Central memory CD8-positive, alpha-beta T cell (primary cell): ENCODE results near the gene FCGR1A.
"Not testable (repeated sequence)": the region's sequence is repeated elsewhere in the genome, so short reads cannot be mapped to it uniquely, and the experiment has no call there.

Source experiments
- ATAC-seq: fragments of 150-1000 bp; cut with Tn5 transposase; replicated peaks from 2 replicates; pipeline ENCODE4 v1.10.0; 2022; ENCODE audit warnings: mild to moderate bottlenecking, moderate FRiP score, moderate number of reproducible peaks; ENCODE audit not compliant: poor library complexity, severe bottlenecking; ENCODE audit errors: extremely low read depth
- DNase-seq, 2 donors: peaks; one replicate each; pipeline ENCODE4 v3.0.0; 2021; ENCODE audit warnings: low spot score in 2 of 2
- H3K27ac Mint-ChIP-seq: one replicate; pipeline ENCODE4 v1.8.0; 2022; ENCODE audit warnings: low read depth, mild to moderate bottlenecking, moderate library complexity, mixed read lengths
- H3K27me3 Mint-ChIP-seq: one replicate; pipeline ENCODE4 v1.8.0; 2022; ENCODE audit warnings: mixed read lengths
- H3K36me3 Mint-ChIP-seq: one replicate; pipeline ENCODE4 v1.8.0; 2022; ENCODE audit warnings: mild to moderate bottlenecking, moderate library complexity, mixed read lengths; ENCODE audit not compliant: insufficient read depth
- H3K4me1 Mint-ChIP-seq: one replicate; pipeline ENCODE4 v1.8.0; 2022; ENCODE audit warnings: mixed read lengths
- H3K4me3 Mint-ChIP-seq: one replicate; pipeline ENCODE4 v1.8.0; 2022; ENCODE audit warnings: mild to moderate bottlenecking, moderate library complexity, mixed read lengths
- H3K9me3 Mint-ChIP-seq: one replicate; pipeline ENCODE4 v1.8.0; 2022; ENCODE audit warnings: mixed read lengths

The FCGR1A gene

DNA sequence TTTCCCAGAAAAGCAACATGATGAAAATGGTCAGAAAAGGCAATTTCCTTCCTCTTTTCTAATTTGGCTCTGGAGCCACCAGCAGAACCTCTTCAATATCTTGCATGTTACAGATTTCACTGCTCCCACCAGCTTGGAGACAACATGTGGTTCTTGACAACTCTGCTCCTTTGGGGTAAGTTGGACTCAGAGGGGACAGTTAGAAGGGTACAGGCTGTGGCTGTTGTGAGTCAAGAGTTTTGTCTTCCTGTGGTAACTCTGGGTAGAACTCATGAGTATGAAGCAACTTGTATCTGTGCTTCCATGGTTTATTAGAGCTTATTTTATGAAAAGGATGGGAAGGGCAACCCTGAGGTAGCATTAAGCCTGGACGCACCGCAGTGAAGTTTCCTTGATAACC is at the start of gene FCGR1A:
TSS of gene FCGR1A (plus strand) at position 95 of the 400 bp plus-strand sequence. CDS start at position 145, 50 bp downstream.
- not testable (repeated sequence) for H3K36me3 Mint-ChIP-seq, H3K27me3 Mint-ChIP-seq, ATAC-seq, H3K9me3 Mint-ChIP-seq, H3K4me1 Mint-ChIP-seq, DNase-seq, H3K27ac Mint-ChIP-seq, H3K4me3 Mint-ChIP-seq

- not testable (repeated sequence) for DNase-seq, H3K4me3 Mint-ChIP-seq, H3K27me3 Mint-ChIP-seq, H3K27ac Mint-ChIP-seq, H3K9me3 Mint-ChIP-seq, ATAC-seq, H3K36me3 Mint-ChIP-seq, H3K4me1 Mint-ChIP-seq
Measured at GRCh38 chr1:149732781-149733180, 49.7 kb upstream of the FCGR1A start.

DNA sequence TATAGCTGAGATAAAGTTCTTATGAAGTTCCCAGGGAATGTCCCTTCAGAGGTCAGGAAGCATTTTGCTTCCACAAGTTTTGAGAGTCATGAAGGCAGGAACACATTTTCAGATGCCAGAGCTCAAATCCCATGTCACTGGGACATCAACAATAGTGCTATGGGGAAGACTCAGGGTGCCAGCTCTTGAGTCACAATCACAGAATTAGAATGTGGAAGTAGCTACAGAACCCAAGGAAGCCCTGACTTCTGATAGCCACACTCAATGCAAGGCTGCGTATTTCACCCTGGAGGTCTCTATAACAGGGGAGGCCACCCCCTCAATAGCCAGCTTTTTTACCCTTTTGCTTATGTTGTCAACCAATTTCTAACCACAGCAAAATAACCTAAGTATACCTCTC is 47.8 kb upstream of the FCGR1A start:
- not testable (repeated sequence) for DNase-seq, H3K27me3 Mint-ChIP-seq, H3K4me1 Mint-ChIP-seq, H3K36me3 Mint-ChIP-seq, ATAC-seq, H3K9me3 Mint-ChIP-seq, H3K27ac Mint-ChIP-seq, H3K4me3 Mint-ChIP-seq

GRCh38 chr1:149740148-149740581 is 42.3 kb upstream of the FCGR1A start:
- H3K27ac Mint-ChIP-seq, result peak overlapping the region; percentile 38
- DNase-seq, result peak; percentile 13 to 21
- not testable (repeated sequence) for H3K4me1 Mint-ChIP-seq, H3K27me3 Mint-ChIP-seq, H3K9me3 Mint-ChIP-seq, H3K36me3 Mint-ChIP-seq
- H3K4me3 Mint-ChIP-seq, result peak overlapping the region; percentile 64
- ATAC-seq, result peak; percentile 64

GRCh38 chr1:149740590-149741230 is 41.8 kb upstream of the FCGR1A start:
- not testable (repeated sequence) for H3K4me1 Mint-ChIP-seq, H3K27me3 Mint-ChIP-seq, H3K9me3 Mint-ChIP-seq, DNase-seq, H3K36me3 Mint-ChIP-seq
- Mint-ChIP-seq H3K27ac (peak overlapping the region; percentile 38), H3K4me3 (peak overlapping the region; percentile 64)
- peak; percentile 25 for ATAC-seq

- not testable (repeated sequence) for H3K27ac Mint-ChIP-seq, H3K27me3 Mint-ChIP-seq, H3K9me3 Mint-ChIP-seq, H3K4me3 Mint-ChIP-seq, DNase-seq, H3K4me1 Mint-ChIP-seq, H3K36me3 Mint-ChIP-seq
- ATAC-seq, result peak; percentile 44
Measured at GRCh38 chr1:149741914-149742313, 40.6 kb upstream of the FCGR1A start.

GRCh38 chr1:149746463-149747356 is 35.8 kb upstream of the FCGR1A start:
- not testable (repeated sequence) for H3K27ac Mint-ChIP-seq

DNA sequence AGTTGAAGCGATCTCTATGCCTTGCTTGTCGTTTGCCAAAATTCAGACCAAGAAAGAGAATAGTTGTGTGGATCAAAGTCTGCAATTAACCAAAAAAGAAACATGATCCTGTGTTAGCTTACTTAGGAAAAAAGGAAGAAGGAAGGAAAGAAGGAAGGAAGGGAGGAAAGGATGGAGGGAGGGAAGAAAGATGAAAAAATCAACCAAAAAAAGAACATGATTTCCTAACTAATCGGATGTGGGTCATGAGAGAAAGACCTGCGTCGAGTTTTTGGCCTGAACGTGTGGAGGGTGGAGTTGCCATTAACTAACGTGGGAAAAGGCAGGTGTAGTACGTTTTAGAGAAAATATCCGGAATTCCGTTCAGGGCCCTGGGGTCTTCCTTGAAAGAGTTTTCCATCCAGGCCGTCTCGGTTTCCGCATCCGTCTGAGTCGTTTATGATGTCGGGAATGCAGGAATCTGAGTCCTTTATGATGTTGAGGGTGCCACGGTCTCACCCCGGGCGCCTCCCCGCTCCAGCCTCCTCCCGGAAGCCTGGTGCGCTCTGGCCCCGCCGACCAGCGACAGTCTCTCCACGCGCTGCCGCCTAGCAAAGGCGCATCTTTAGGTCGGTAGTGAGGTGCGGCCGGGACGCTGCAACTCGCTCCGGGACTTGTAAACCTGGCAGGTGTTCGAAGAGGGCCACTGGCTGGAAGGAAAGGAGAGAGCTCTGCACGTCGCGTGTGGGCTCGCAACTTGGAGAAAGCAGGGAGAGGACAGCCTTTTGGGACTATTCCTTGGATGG is 34.9 kb upstream of the FCGR1A start:
- H3K4me3 Mint-ChIP-seq, result peak overlapping the region; percentile 59
- H3K27ac Mint-ChIP-seq, DNase-seq, H3K9me3 Mint-ChIP-seq, H3K36me3 Mint-ChIP-seq, H3K27me3 Mint-ChIP-seq, H3K4me1 Mint-ChIP-seq: not testable (repeated sequence)
- peak; percentile 46 for ATAC-seq

More at GRCh38 chr1:149746463-149747356, 35.8 kb upstream of the FCGR1A start:
- not testable (repeated sequence) for H3K9me3 Mint-ChIP-seq, ATAC-seq, DNase-seq, H3K4me1 Mint-ChIP-seq, H3K27me3 Mint-ChIP-seq, H3K36me3 Mint-ChIP-seq
- H3K4me3 Mint-ChIP-seq, result peak overlapping the region; percentile 59

GRCh38 chr1:149748144-149748500 is 34.4 kb upstream of the FCGR1A start:
- not testable (repeated sequence) for H3K27ac Mint-ChIP-seq, H3K36me3 Mint-ChIP-seq, H3K4me1 Mint-ChIP-seq, H3K9me3 Mint-ChIP-seq, ATAC-seq, DNase-seq, H3K27me3 Mint-ChIP-seq
- H3K4me3 Mint-ChIP-seq, result peak overlapping the region; percentile 59

- not testable (repeated sequence) for H3K4me3 Mint-ChIP-seq, H3K36me3 Mint-ChIP-seq, H3K27me3 Mint-ChIP-seq, H3K9me3 Mint-ChIP-seq, ATAC-seq, DNase-seq, H3K4me1 Mint-ChIP-seq, H3K27ac Mint-ChIP-seq
Measured at GRCh38 chr1:149750562-149750961, 31.9 kb upstream of the FCGR1A start.

DNA sequence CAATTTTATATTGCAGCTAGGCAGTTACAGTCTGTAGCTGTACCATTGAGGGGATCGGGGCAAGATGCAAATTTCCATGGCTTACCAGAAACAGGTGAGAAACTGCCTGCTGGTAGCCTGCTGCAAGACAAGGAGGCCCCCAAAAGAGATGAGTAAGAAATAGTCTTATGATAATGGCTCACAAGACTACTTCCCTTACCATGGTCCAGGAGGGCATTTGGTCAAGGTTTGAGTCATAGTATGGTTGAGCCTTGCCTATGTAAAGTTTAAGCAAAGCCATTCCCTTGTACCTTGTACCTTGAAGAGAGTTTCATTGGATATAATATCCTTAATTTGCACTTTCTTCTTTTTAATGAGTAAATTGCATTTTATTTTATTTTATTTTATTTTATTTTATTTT is 30.3 kb upstream of the FCGR1A start:
- ATAC-seq, H3K27ac Mint-ChIP-seq, H3K4me1 Mint-ChIP-seq, H3K27me3 Mint-ChIP-seq, H3K9me3 Mint-ChIP-seq, H3K36me3 Mint-ChIP-seq, DNase-seq, H3K4me3 Mint-ChIP-seq: not testable (repeated sequence)

- not testable (repeated sequence) for H3K27ac Mint-ChIP-seq, H3K4me3 Mint-ChIP-seq, H3K27me3 Mint-ChIP-seq, H3K4me1 Mint-ChIP-seq, ATAC-seq, H3K36me3 Mint-ChIP-seq, DNase-seq, H3K9me3 Mint-ChIP-seq
Measured at GRCh38 chr1:149753466-149753865, 29.0 kb upstream of the FCGR1A start.
